ENCODE results near the gene ZNF865. TPM values are rescaled to one million over a fixed set of nuclear protein-coding genes. Genes with fewer than 3 reads are reported as not detected.
"Not testable (repeated sequence)": the region's sequence is repeated elsewhere in the genome, so short reads cannot be mapped to it uniquely, and the experiment has no call there.

ZNF865 gene
- total RNA-seq, 2 experiments from 2014 or later = 3.0 to 11.3 TPM

DNA sequence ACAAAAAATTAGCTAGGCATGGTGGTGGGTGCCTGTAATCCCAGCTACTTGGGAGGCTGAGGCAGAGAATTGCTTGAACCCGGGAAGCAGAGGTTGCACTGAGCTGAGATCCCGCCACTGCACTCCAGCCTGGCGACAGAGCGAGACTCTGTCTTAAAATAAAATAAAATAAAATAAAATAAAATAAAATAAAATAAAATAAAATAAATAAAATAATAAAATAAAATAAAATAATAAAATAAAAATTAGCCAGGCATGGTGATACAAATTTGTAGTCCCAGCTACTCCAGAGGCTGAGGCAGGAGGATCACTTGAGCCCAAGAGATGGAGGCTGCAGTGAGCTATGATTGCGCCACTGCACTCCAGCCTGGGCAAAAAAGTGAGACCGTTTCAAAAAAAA is 31.5 kb upstream of the ZNF865 start:
- H3K9me3 ChIP-seq (ENCODE audit: low read length) = not testable (repeated sequence)

DNA sequence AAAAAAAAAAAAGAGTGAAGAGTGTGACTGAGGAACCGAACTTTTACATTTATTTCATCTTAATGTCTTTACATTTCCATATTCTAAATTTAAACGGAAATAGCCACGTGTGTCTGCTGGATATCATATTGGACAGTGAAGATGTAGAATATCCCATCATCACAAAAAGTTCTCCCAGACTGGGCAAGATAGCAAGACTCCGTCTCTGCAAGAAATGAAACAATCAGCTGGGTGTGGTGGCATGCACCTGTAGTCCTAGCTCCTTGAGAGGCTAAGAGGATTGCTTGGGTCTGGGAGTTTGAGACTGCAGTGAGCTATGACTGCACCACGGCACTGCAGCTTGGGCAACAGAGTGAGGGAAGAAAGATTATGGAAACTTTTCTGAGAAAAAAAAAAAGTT is 28.7 kb upstream of the ZNF865 start:
- ChIA-PET POLR2A (no interaction called here), CTCF (ENCODE audit: unreplicated experiment) (no interaction called here)
- no peaks in the 10 kb centered on the region for H3K9me2 ChIP-seq (ENCODE audit: insufficient read depth, low read length)
- no peak overlapping the region for H2AFZ ChIP-seq (ENCODE audit: low read length)
- no peak overlapping the region for H3K27ac ChIP-seq (ENCODE audit: low read depth, low read length, poor library complexity, severe bottlenecking)
- peaks cover 12% of the 10 kb centered on the region for H3K4me1 ChIP-seq (ENCODE audit: insufficient read depth, low read length, poor library complexity, severe bottlenecking)
- peaks cover 19% of the 10 kb centered on the region for H3K36me3 ChIP-seq (ENCODE audit: insufficient read depth, low read length)
- peaks cover 9% of the 10 kb centered on the region; the same call in 1 of the 2 replicates for H3K79me2 ChIP-seq (ENCODE audit: insufficient read depth, low read depth, low read length)
- H3K4me2 ChIP-seq (ENCODE audit: low read length) = no peak overlapping the region
- intact Hi-C loops (cut with micrococcal nuclease; ENCODE audit: unreplicated experiment) = no loop called here
- no peak for TF ChIP-seq EZH2phosphoT487 (IDR thresholded peaks at IDR 0.05; ENCODE audit: borderline replicate concordance, low read depth, low read length)
- TF ChIP-seq, protein P1, sequence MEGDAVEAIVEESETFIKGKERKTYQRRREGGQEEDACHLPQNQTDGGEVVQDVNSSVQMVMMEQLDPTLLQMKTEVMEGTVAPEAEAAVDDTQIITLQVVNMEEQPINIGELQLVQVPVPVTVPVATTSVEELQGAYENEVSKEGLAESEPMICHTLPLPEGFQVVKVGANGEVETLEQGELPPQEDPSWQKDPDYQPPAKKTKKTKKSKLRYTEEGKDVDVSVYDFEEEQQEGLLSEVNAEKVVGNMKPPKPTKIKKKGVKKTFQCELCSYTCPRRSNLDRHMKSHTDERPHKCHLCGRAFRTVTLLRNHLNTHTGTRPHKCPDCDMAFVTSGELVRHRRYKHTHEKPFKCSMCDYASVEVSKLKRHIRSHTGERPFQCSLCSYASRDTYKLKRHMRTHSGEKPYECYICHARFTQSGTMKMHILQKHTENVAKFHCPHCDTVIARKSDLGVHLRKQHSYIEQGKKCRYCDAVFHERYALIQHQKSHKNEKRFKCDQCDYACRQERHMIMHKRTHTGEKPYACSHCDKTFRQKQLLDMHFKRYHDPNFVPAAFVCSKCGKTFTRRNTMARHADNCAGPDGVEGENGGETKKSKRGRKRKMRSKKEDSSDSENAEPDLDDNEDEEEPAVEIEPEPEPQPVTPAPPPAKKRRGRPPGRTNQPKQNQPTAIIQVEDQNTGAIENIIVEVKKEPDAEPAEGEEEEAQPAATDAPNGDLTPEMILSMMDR (conservative IDR thresholded peaks at IDR 0.05; ENCODE audit: low read length) = no peak
- BruUV-seq (replicated peaks) = no TSS peak
- H3K9me3 ChIP-seq (ENCODE audit: low read length) = no peaks in the 10 kb centered on the region
- no peak for DNase-seq (ENCODE audit: low spot score)
- H4K20me1 ChIP-seq (ENCODE audit: insufficient read depth, low read length) = peaks cover 4% of the 10 kb centered on the region; the same call in 1 of the 2 replicates
- H3K4me3 ChIP-seq (ENCODE audit: low read depth, low read length, poor library complexity, severe bottlenecking) = no peak overlapping the region

More for the DNA sequence above, 31.5 kb upstream of the ZNF865 start:
- POLR2A ChIA-PET = interaction anchor here (0.6 kb wide), 1 partner anchor 235 kb away, joined by 3 read pairs; no protein-coding TSS in a partner anchor
- H3K36me3 ChIP-seq (ENCODE audit: insufficient read depth, low read length) = peaks cover 19% of the 10 kb centered on the region
- H3K9me2 ChIP-seq (ENCODE audit: insufficient read depth, low read length); BruUV-seq (replicated peaks); H3K79me2 ChIP-seq (ENCODE audit: insufficient read depth, low read depth, low read length); H2AFZ ChIP-seq (ENCODE audit: low read length); H3K27ac ChIP-seq (ENCODE audit: low read depth, low read length, poor library complexity, severe bottlenecking); intact Hi-C loops (cut with micrococcal nuclease; ENCODE audit: unreplicated experiment); DNase-seq (ENCODE audit: low spot score); H3K4me3 ChIP-seq (ENCODE audit: low read depth, low read length, poor library complexity, severe bottlenecking); H3K4me2 ChIP-seq (ENCODE audit: low read length); H4K20me1 ChIP-seq (ENCODE audit: insufficient read depth, low read length); H3K4me1 ChIP-seq (ENCODE audit: insufficient read depth, low read length, poor library complexity, severe bottlenecking); CTCF ChIA-PET (ENCODE audit: unreplicated experiment): not testable (repeated sequence)

DNA sequence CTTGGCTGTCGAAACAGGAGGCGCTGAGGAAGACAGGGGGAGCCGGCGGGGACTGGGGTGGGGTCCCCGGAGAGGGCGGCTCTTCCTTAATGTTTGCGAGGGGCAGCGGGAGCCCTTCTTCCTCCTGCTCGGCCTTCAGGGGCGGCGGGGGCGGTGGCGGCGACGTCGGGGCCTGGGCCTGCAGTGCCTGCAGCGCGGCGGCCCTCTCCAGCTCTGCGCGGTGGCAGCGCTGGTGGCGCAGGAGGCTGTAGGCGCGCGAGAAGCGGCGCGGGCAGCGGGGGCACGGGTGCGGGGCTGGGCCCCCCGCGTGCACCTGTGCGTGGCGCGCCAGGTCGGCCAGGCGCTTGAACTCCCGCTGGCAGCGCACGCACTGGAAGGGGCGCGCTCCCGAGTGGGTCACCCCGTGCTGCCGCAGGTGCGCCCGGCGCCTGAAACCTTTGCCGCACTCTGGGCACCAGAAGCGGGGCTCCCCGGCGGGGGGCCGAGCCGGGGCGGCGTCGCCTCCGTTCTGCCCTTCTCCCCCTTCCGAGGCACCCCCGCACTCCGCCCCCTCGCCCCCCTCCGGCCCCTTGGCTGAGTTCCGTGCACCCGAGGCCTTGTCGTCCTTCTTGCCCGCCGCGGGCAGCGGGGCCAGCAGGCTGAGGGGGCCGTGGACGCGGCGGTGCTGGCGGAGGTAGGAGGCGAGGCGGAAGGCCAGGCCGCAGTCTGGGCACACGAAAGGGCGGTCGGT is 27.3 kb upstream of the ZNF865 start:
- BruUV-seq (replicated peaks) = no TSS peak
- no peak for TF ChIP-seq EZH2phosphoT487 (IDR thresholded peaks at IDR 0.05; ENCODE audit: borderline replicate concordance, low read depth, low read length)
- TF ChIP-seq, protein P1 (conservative IDR thresholded peaks at IDR 0.05; ENCODE audit: low read length) = no peak
- Histone ChIP-seq H3K27ac (ENCODE audit: low read depth, low read length, poor library complexity, severe bottlenecking) (no peak overlapping the region), H3K4me3 (ENCODE audit: low read depth, low read length, poor library complexity, severe bottlenecking) (no peak overlapping the region), H3K4me1 (ENCODE audit: insufficient read depth, low read length, poor library complexity, severe bottlenecking) (peaks cover 12% of the 10 kb centered on the region), H3K36me3 (ENCODE audit: insufficient read depth, low read length) (peaks cover 19% of the 10 kb centered on the region), H4K20me1 (ENCODE audit: insufficient read depth, low read length) (peaks cover 4% of the 10 kb centered on the region; the same call in 1 of the 2 replicates), H3K9me3 (ENCODE audit: low read length) (no peaks in the 10 kb centered on the region), H3K9me2 (ENCODE audit: insufficient read depth, low read length) (no peaks in the 10 kb centered on the region), H3K79me2 (ENCODE audit: insufficient read depth, low read depth, low read length) (peaks cover 9% of the 10 kb centered on the region; the same call in 1 of the 2 replicates), H3K4me2 (ENCODE audit: low read length) (no peak overlapping the region), H2AFZ (ENCODE audit: low read length) (no peak overlapping the region)
- intact Hi-C loops (cut with micrococcal nuclease; ENCODE audit: unreplicated experiment) = no loop called here
- no peak for DNase-seq (ENCODE audit: low spot score)
- CTCF ChIA-PET (ENCODE audit: unreplicated experiment) = no interaction called here
- POLR2A ChIA-PET = no interaction called here

All from OCI-LY7 (cell line).